Endothelial cell of umbilical vein (primary cell): ENCODE data around the gene SHC4. TPM values are rescaled to one million over a fixed set of nuclear protein-coding genes. Genes with fewer than 3 reads are reported as not detected.

Source experiments
- BruUV-seq: library from RNA; stranded (reverse); fragments of 400-500 nt; replicated peaks from 2 replicates; lab custom pipeline; 2021; lab: Mats Ljungman, UMichigan
- CTCF ChIA-PET: fragments of 300-600, 350-600 bp; sonication (Branson Sonifier 250); formaldehyde crosslinking; loops from one replicate; lab custom pipeline; 2021; ENCODE audit warnings: antibody characterized with exemption, inconsistent platforms; lab: Charles Lee
- POLR2A ChIA-PET: fragments of 300-600, 350-600 bp; sonication (Branson Sonifier 250); formaldehyde crosslinking; loops from one replicate; lab custom pipeline; 2021; ENCODE audit warnings: antibody characterized with exemption, inconsistent platforms; lab: Charles Lee
- DNase-seq: peaks from one replicate; pipeline ENCODE4 v3.0.0-alpha.2; 2011; ENCODE audit warnings: low read depth, low spot score
- FAIRE-seq: peaks from 2 replicates; lab custom pipeline; 2011; peaks lifted over from hg19 to GRCh38; lab: Jason Lieb, UNC
- H2AFZ ChIP-seq: 2 replicates; pipeline ENCODE4 v1.6.0; 2012; ENCODE audit warnings: low read depth, low read length, control low read depth, inconsistent platforms
- H3K27ac ChIP-seq: 2 replicates; pipeline ENCODE4 v1.5.1; 2011; ENCODE audit warnings: low read depth, mild to moderate bottlenecking, control low read depth, low read length, moderate library complexity; ENCODE audit not compliant: insufficient read depth
- H3K27me3 ChIP-seq, 2 experiments: 2 replicates each; pipeline versions ENCODE4 v1.6.0 to v1.6.1; 2011; ENCODE audit warnings: low read length in 2 of 2, mixed read lengths in 1 of 2; ENCODE audit not compliant: control insufficient read depth in 2 of 2, insufficient read depth in 2 of 2
- H3K36me3 ChIP-seq, 2 experiments: 2 replicates in 1 of 2; 3 replicates in 1 of 2; pipeline ENCODE4 v1.5.1; 2011; ENCODE audit warnings: low read length in 2 of 2, mild to moderate bottlenecking in 1 of 2, moderate library complexity in 1 of 2; ENCODE audit not compliant: control insufficient read depth in 2 of 2, insufficient read depth in 2 of 2; ENCODE audit errors: extremely low read depth in 1 of 2
- H3K4me1 ChIP-seq: 3 replicates; pipeline ENCODE4 v1.5.1; 2011; ENCODE audit warnings: mild to moderate bottlenecking, low read length; ENCODE audit not compliant: control insufficient read depth, insufficient read depth; ENCODE audit errors: extremely low read depth
- H3K4me2 ChIP-seq: 2 replicates; pipeline ENCODE4 v1.6.1; 2011; ENCODE audit warnings: low read length, control low read depth, mixed read lengths; ENCODE audit not compliant: insufficient read depth
- H3K4me3 ChIP-seq, 3 experiments: fragments of 200-600 bp in 1 of 3; sonication (generic), shearing (Covaris generic) in 1 of 3; replicated peaks in 1 of 3; 2 replicates each; pipeline ENCODE4 v1.5.1; 2011 to 2016; ENCODE audit warnings: control low read depth in 3 of 3, low read length in 3 of 3, mild to moderate bottlenecking in 2 of 3, inconsistent platforms in 1 of 3, low read depth in 1 of 3, moderate library complexity in 1 of 3; ENCODE audit not compliant: insufficient read depth in 1 of 3
- H3K79me2 ChIP-seq: 2 replicates; pipeline ENCODE4 v1.6.0; 2012; ENCODE audit warnings: low read length, inconsistent platforms; ENCODE audit not compliant: control insufficient read depth, insufficient read depth
- H3K9ac ChIP-seq: replicated peaks from 2 replicates; pipeline ENCODE3; 2011; ENCODE audit warnings: low read length, control low read depth; ENCODE audit not compliant: insufficient read depth; ENCODE audit errors: extremely low read depth
- H3K9me1 ChIP-seq: replicated peaks from 3 replicates; pipeline ENCODE4 v1.6.0; 2011; ENCODE audit warnings: mild to moderate bottlenecking, low read length; ENCODE audit not compliant: control insufficient read depth, insufficient read depth; ENCODE audit errors: extremely low read depth
- H3K9me3 ChIP-seq: replicated peaks from 2 replicates; pipeline ENCODE4 v1.5.1; 2012; ENCODE audit warnings: low read length, inconsistent platforms; ENCODE audit not compliant: control insufficient read depth, insufficient read depth
- H4K20me1 ChIP-seq: replicated peaks from 2 replicates; pipeline ENCODE3; 2011; ENCODE audit warnings: mild to moderate bottlenecking, low read length; ENCODE audit not compliant: control insufficient read depth, insufficient read depth; ENCODE audit errors: extremely low read depth
- EZH2 ChIP-seq: IDR thresholded peaks from 2 replicates; pipeline ENCODE4 v1.6.1; 2012; ENCODE audit warnings: borderline replicate concordance, low read depth, mild to moderate bottlenecking, moderate library complexity, low read length, inconsistent platforms; ENCODE audit not compliant: severe bottlenecking
- FOS ChIP-seq: IDR thresholded peaks from 2 replicates; pipeline ENCODE4 v1.6.1; 2011; ENCODE audit warnings: mild to moderate bottlenecking, low read length, moderate library complexity, borderline replicate concordance; ENCODE audit not compliant: insufficient read depth
- JUN ChIP-seq: IDR thresholded peaks from 2 replicates; pipeline ENCODE4 v1.6.1; 2011; ENCODE audit warnings: borderline replicate concordance, low read depth; ENCODE audit not compliant: insufficient read length, insufficient read depth
- MYC ChIP-seq: IDR thresholded peaks from one replicate; pipeline ENCODE4 v1.6.1; 2011; ENCODE audit warnings: mild to moderate bottlenecking, low read depth, low read length
- POLR2AphosphoS5 ChIP-seq: IDR thresholded peaks from 2 replicates; pipeline ENCODE4 v1.6.1; 2012; ENCODE audit warnings: low read depth, mild to moderate bottlenecking, control low read depth, low read length, moderate library complexity; ENCODE audit not compliant: insufficient read depth
- dilution Hi-C: fragments of 300-500 bp; cut with MboI; formaldehyde crosslinking; loops from one replicate; pipeline ENCODE4 v1.15.0; 2019; ENCODE audit warnings: low sequenced_read_pairs; ENCODE audit not compliant: extremely low pct_ligation_motif_present
- intact Hi-C: fragments of 100-400 bp; cut with micrococcal nuclease; formaldehyde crosslinking; loops from one replicate; pipeline ENCODE4 v1.10.0; 2022
- polyA plus RNA-seq, 4 experiments: library from polyadenylated mRNA; depleted of rRNA in 3 of 4; stranded (reverse) in 3 of 4; unstranded in 1 of 4; fragments of >200 nt; gene quantifications; 2 replicates each; pipeline versions ENCODE4 v1.2.1 to v1.2.3, GENCODE V29; 2011 to 2012; ENCODE audit warnings: missing spikeins in 1 of 4
- total RNA-seq: library from RNA; stranded (reverse); gene quantifications from 2 replicates; pipeline ENCODE4 v1.2.3, GENCODE V29; 2021
- TF ChIP-seq, protein P1 (sequence below): IDR thresholded peaks from 2 replicates; pipeline ENCODE4 v1.6.1; 2011; ENCODE audit not compliant: insufficient read depth, insufficient read length
- TF ChIP-seq, protein P2 (sequence below), 2 donors: IDR thresholded peaks; 1 replicate in 1 of 2; 2 replicates in 1 of 2; pipeline ENCODE4 v1.5.1; 2011; ENCODE audit warnings: low read length in 2 of 2, mild to moderate bottlenecking in 2 of 2, moderate library complexity in 2 of 2, control low read depth in 1 of 2, inconsistent platforms in 1 of 2, low read depth in 1 of 2; ENCODE audit not compliant: insufficient read depth in 1 of 2; ENCODE audit errors: extremely low read depth in 1 of 2

Gene SHC4
- total and polyA plus RNA-seq, 2 donors (not counting 3 experiments of a cell fraction or from before 2014, with no cell fraction given), result 0.20 TPM; not detected in 1

DNA sequence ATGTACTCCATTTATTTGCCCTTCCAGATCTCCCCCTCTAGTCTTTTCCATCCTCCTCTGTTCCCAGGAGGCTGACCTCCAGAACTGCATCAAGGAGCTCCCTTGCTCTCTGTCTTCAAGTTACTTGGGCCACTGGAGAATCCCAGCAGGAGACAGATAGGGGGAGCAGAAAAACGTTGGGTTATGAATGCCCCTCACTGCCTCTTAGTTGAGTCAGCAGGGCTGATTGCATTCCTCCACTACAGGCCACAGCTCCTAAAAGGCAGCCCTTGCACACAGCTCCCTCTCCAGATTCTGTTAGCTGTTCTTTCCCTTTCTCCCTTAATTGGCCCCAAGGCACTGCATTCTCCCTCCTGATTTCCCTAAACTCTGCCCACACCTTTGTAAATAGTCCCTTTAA lies 140.5 kb downstream of the SHC4 start:
- no peak for DNase-seq
- Histone ChIP-seq H3K4me1 (no peaks in the 10 kb centered on the region), H3K79me2 (no peaks in the 10 kb centered on the region), H3K9me3 (no peaks in the 10 kb centered on the region), H4K20me1 (no peaks in the 10 kb centered on the region), H3K36me3 (no peaks in the 10 kb centered on the region), H3K27ac (no peak overlapping the region), H3K4me3 (no peak overlapping the region), H3K9ac (no peak overlapping the region), H3K9me1 (no peaks in the 10 kb centered on the region), H2AFZ (no peak overlapping the region), H3K27me3 (peaks cover 2 to 5% of the 10 kb centered on the region in 2 experiments), H3K4me2 (no peak overlapping the region)
- dilution Hi-C loops (no loop called here), intact Hi-C loops (no loop called here)
- ChIA-PET POLR2A (no interaction called here), CTCF (no interaction called here)
- no TSS peak for BruUV-seq
- TF ChIP-seq FOS (no peak), MYC (no peak), POLR2AphosphoS5 (no peak), JUN (no peak), EZH2 (no peak)
- TF ChIP-seq, protein P1, sequence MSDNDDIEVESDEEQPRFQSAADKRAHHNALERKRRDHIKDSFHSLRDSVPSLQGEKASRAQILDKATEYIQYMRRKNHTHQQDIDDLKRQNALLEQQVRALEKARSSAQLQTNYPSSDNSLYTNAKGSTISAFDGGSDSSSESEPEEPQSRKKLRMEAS, result no peak
- TF ChIP-seq, protein P2, sequence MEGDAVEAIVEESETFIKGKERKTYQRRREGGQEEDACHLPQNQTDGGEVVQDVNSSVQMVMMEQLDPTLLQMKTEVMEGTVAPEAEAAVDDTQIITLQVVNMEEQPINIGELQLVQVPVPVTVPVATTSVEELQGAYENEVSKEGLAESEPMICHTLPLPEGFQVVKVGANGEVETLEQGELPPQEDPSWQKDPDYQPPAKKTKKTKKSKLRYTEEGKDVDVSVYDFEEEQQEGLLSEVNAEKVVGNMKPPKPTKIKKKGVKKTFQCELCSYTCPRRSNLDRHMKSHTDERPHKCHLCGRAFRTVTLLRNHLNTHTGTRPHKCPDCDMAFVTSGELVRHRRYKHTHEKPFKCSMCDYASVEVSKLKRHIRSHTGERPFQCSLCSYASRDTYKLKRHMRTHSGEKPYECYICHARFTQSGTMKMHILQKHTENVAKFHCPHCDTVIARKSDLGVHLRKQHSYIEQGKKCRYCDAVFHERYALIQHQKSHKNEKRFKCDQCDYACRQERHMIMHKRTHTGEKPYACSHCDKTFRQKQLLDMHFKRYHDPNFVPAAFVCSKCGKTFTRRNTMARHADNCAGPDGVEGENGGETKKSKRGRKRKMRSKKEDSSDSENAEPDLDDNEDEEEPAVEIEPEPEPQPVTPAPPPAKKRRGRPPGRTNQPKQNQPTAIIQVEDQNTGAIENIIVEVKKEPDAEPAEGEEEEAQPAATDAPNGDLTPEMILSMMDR (IDR thresholded peaks at IDR 0.05; ENCODE audit: extremely low read depth in 1 of 2, insufficient read depth in 1 of 2, low read depth in 1 of 2, low read length in 2 of 2), result no peak
- FAIRE-seq, result no peak
